GM18526 (cell line): Measurements from ENCODE around the gene CAMSAP1.

ENCODE experiments used
- POLR2A ChIP-seq: IDR thresholded peaks from 3 replicates; pipeline ENCODE4 v1.6.1; 2011; ENCODE audit not compliant: insufficient read length; ENCODE audit errors: extremely low read depth

Gene CAMSAP1

DNA sequence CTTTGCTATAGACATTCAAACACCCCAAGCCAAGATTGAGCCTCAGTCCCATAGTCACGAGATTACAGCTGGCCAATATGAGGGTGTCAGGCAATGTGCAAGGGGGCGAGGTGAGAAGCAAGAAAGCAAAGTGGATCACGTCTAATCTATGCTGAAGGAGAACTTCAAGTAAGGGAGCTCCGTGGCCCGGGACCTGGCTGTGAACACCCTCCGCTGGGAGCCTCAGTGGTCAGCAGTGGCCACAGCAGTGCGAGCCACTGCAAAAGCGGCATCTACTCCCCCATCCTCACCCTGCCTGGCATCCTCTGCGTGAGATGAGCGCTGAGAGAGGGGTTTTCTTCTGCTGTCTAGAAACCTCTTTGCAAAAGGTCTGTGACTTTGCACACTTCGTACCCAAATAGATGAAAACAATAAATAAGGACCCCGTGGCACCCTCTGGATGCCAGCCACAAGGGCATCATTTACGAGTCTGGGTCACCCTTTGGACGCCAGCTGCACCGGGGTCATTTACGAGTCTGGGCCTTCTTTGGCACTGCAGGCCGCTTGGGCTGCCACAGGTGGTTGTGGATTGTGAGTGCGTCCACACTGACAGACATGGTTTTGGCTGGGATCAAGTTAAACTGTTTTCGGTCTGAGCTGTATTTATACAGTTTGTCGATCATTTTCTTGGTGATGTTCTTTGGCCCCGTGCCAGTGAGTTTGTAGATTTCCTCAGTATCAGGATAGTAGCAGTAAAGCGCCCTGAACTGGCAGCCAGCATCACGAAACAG, 96.4 kb downstream of the CAMSAP1 start:
- TF ChIP-seq POLR2A, result no peak

DNA sequence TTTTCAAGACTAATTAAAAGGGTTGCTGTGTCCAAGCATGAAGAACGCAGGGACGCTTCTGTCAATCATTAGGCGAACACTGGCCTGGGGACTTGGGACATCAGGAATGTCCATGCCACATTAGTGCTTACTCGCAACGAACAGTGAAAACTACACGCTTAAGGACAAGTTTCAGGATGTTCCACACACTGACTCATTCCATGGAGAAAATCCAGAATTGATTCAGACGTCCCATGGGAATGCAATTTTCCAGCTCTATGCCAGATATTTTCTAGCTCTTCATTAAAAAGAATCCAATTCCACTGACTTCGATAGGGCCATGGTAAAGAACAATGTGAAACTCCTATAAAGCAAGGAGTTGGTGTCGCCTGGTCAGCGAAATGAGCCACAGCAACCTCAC, 98.2 kb downstream of the CAMSAP1 start:
- no peak for TF ChIP-seq POLR2A

DNA sequence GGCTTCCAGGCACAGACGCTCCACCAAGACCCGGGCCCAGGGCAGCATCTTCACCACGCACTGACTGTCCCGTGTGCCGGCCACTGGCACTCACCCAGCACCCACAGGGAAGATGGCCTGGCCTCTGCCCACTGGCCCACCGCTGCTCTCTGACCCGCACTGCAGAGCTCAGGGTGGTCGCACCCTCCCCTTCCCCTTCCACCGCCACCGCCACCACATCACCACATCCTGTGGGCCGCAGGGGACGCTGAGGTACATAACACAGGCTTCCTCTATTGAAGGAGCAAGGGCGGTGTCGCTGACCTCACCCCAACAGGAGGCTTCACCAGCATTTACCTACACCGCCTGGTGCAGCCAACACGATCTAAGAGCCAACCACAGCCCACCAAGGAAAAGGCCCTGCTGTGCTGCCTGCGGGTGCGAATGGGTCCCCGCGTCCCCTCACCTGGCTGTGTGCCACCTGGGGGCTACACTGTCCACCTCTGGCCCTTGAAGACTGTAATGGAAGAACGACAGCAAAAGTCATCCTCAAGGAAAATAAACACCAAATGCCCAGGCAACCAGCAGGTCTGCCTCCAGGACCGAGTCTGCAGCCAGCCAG, 101.8 kb downstream of the CAMSAP1 start:
- no peak for TF ChIP-seq POLR2A

DNA sequence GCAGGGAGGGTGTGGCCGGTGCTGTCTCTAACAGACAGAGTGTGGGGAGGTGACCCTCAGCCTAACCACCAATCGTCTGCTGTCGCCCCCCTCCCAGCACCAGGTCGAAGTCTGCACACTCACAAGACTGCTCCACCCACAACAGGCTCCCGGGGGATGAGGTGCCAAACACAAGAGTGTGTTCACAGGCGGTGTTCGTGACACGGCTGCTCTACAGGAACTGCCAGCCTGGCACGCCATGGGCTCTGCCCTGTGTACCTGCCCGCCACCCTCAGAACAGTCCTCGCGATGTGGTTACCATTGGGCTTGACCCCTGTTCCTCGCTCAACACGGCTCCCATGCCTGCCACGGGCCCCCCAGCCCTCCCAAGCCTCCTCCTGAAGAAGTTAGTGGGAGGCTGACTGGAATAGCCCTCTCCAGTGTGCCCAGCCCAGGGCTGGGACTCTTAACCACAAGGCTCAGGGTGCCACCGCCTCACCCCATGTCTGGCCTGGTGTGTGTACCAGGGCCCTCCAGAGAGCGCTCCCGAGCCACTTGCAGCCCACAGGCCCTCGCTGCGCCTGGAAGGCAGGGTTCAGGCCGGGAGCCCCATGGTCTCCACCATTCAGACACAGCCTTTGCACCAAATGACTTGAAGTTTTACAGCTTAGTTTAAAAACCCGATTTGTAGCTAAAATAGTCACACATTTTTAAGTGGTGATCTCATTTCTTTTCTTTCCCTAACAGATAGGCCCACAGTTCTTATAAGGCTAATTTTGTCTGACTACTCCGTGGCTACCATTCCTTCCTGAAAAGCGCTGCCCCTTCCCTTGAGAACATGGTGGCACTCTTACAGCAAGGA, 102.5 kb downstream of the CAMSAP1 start:
- no peak for TF ChIP-seq POLR2A

DNA sequence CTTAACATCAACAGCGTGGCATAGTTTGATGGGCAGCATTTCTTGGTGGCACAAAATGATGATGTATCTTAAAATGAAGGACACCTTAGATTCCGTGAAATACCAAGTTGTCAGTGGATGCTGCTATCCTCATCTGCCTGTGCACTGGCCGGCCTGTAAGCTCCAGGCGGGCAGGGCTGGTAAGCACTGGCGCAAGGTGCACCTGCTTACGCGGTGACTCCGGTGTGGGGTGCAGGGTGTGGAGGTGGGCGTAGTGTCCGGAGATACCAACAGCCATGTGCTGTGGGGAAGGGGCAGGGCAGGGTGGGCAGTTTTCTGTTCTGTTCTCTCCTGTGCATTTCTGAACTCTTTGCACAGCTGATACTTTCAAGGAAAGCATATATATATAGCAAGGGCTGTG, 103.9 kb downstream of the CAMSAP1 start:
- TF ChIP-seq POLR2A, result no peak

DNA sequence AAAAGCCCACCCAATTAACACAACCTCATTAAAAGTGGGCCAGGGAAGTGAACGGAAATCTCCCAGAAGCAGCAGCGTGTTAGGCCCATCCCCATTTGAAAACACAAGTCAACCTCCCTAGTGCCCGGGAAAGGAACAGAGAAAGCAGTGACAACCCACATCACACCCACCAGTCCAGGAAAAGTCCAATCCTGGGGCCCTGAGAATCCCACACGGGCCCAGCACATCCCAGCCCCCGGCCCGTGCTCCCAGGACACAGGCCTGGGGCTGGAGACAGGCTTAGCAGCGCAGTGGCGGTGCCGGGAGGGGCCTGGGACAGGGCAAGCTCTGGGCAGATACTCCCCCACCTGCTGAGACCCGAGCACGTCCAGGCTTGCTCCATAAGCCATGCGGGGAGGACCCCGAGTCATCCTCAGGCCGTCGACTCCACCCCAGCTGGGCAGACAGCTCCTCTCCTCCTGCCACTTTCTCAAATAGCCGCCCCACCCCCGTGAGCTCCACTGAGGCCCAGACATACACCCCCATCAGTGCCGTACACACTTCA, 104.4 kb downstream of the CAMSAP1 start:
- no peak for TF ChIP-seq POLR2A

DNA sequence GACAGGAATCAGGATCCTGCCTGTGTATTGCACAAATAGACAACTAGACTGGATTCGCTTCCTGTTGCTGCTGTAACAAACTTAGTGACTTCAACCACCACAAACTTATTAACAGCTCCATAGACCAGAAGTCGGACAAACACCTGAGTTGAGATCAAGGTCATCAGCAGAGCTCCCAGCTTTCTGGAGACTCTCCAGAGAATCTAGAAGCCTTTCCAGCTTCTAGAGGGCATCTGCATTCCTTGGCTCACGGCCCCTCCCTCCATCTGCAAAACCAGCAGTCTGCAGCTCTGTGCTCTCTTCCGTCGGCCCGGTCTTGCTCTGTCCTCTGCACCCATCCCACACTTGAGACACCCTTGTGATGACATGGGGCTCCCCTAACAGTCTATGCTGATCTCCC, 106.3 kb downstream of the CAMSAP1 start:
- no peak for TF ChIP-seq POLR2A

DNA sequence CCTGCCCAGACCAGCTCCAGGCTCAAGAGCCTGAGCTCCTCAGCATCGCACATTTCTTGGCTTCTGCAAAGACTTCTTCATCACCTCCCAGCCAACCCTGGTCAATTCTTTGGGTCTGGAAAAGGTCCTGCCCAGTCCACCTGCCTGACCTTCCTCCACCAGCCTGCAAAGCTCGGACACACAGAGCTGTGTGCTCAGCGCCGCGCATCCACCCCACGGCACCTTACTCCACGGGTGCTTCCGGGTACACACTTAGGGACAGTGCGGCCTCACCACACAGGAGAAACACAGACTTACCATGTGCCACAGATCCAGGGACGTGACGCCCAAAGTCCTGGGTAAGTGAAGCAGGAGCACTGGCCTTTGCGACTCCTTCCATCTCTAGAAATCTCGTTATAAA, 108.1 kb downstream of the CAMSAP1 start:
- TF ChIP-seq POLR2A, result no peak

DNA sequence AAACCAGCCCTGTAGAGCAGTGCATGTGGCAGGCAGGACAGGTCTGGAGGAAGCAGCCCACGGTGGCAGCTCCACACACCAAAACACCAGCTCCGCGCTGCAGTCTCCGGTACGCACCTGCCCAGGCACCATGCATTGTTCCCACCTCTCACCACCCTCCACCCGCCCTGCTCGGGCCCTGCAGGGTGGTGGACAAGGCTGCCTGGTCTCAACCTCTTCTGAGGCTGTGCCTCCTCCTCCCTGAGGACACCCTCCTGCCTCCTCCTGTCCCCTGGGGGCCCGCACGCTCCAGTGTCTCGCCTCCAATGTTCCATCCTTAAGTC, 109.1 kb downstream of the CAMSAP1 start:
- no peak for TF ChIP-seq POLR2A

DNA sequence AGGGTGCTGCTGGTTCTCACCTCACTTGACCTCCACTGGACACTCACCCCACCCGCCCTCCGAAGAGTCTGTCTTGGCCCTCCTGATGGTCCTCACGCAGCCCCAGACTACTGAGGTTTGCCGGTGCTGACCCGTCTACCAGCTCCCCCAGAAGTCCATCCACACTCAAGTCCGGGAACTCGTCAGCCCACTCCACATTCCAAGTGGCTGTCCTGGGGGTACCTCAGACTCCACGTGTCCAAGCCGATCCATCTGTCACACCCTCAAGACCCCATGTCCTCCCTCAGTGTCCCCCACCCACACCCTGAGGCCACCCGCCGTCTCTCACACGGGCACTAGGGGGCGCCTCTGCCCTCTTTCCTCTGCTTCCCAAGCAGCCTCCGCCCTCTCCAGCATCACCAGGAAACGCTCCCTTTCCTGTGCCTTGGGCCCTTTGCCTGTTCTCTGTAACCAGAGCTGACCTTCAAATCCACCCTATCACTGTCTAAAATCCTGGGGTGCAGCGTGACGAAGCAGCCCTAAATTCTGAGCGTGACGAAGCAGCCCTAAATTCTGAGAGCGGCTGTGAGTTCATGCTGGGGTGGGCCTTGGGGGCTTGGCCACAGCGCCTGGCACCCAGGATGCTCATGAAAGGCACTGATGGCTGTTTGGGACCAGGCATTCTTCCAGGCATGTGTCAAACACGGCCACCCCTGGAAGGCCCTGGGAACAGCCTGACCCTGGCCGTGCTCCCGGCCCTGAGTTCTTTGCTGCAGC, 109.7 kb downstream of the CAMSAP1 start:
- no peak for TF ChIP-seq POLR2A

DNA sequence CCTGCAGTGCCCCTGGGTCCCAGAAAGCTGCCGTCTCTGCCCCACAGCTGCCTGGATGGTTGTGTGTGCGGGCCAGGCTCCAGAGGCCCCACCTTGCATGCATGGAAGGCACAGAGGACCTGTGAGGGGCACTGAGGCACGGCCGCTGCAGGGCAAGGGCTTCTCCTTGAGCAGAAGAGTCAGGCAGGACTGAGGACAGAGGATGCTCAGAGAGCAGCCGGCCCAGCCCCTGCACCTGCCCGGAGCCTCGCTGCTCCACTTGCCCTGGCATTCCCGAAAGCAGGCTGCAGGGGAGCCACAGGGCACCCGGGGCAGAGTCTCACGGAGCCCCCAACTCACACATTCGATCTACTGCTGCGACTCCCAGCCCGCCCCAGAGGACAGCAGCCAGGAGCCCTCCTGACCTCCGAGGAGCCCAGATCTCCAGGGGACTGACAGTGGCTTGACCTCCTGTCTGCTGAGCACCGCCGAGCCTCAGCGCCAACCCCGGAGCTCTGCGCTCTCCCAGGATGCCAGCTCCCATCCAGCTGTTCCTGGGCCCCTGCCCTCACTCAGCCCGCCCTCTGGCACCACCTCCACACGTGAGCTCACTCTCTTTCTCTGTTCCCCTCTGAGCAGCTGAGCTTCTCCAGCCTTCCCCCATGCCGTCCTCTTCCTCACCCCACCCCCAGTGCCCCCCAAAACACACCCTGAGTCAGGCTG, 110.4 kb downstream of the CAMSAP1 start:
- TF ChIP-seq POLR2A, result no peak

DNA sequence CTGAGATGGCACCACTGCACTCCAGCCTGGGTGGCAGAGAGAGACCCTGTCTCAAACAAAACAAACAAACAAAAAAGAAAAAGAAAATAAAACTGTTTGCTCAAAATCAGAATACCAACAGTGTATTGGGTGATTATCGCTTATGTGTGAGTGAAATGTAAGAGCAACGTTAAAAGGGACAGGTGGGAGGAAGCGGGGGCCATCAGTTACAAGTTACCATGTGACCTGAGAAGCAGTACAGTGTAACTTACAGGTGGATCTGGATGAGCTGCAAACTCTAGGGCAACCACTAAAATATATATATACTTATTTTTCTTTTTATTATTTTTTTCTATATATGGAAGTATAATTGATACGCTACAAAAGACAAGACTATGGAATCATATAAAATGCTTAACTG, 112.0 kb downstream of the CAMSAP1 start:
- no peak for TF ChIP-seq POLR2A

DNA sequence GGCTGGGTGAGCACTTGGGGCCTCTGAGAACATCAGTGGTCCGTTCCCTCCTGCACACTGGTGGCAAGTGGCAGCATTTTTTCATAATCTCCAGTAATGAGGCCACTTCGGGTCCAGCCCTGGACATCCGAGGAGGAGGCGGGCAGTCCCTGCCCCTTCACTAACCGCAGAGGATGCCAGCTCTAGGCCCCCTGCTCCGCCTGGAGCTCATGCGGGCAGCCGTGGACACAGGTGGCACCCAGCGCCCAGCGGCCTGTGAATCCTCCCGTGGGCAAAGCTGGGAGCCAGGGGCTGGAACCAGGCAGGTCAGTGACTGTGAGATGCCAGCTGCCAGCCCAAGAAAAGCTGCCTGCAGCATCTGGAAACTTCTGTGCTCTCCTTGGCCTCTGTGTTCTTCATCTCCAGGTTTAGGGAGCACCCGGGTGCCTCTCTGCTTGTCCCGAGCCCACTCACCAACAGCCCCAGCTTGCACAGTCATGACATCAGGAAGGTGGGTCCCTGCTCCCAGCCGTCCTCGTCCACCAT, 112.9 kb downstream of the CAMSAP1 start:
- TF ChIP-seq POLR2A, result no peak

DNA sequence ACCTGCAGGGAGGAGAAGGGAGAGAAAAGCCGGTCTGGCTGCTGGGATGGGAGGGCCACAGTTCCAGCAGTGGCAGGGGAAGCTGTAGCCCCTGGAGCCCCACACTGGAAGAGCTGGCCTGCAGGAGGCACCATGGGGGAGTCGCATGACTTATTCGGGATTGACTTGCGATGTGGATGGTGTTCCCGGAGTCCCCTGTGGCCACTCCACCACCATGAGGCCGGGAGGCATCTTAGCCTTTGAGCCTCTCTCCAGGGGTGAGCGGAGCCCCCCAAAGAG, 113.3 kb downstream of the CAMSAP1 start:
- no peak for TF ChIP-seq POLR2A
